ACC112 (cell line): ENCODE results near the gene MIER1.

ENCODE experiments used
- H2AFZ ChIP-seq: fragments of 200-600 bp; sonication (generic); one replicate; pipeline ENCODE4 v1.6.0; 2017; ENCODE audit warnings: antibody characterized with exemption, low read length; ENCODE audit not compliant: unreplicated experiment
- H3K27ac ChIP-seq: fragments of 200-600 bp; sonication (generic); 2 replicates; pipeline ENCODE4 v1.5.1; 2014; ENCODE audit warnings: low read depth, mild to moderate bottlenecking, antibody characterized with exemption, low read length, moderate library complexity
- H3K27me3 ChIP-seq: fragments of 200-600 bp; sonication (generic); 2 replicates; pipeline ENCODE4 v1.6.1; 2014; ENCODE audit warnings: mild to moderate bottlenecking, antibody characterized with exemption, low read length, moderate library complexity, mixed read lengths; ENCODE audit not compliant: insufficient read depth
- H3K36me3 ChIP-seq: fragments of 200-600 bp; sonication (generic); 2 replicates; pipeline ENCODE4 v1.6.1; 2016; ENCODE audit warnings: mild to moderate bottlenecking, antibody characterized with exemption, low read length, moderate library complexity, mixed read lengths; ENCODE audit not compliant: insufficient read depth
- H3K4me1 ChIP-seq: fragments of 200-600 bp; sonication (generic); one replicate; pipeline ENCODE4 v1.6.1; 2016; ENCODE audit warnings: low read length, mixed read lengths; ENCODE audit not compliant: insufficient read depth, unreplicated experiment, control insufficient read depth
- H3K4me3 ChIP-seq: fragments of 200-600 bp; sonication (generic); 2 replicates; pipeline ENCODE4 v1.5.1; 2014; ENCODE audit warnings: mild to moderate bottlenecking, low read depth, low read length
- H3K79me2 ChIP-seq: fragments of 200-600 bp; sonication (generic); one replicate; pipeline ENCODE4 v1.6.0; 2016; ENCODE audit warnings: low read length; ENCODE audit not compliant: control insufficient read depth, unreplicated experiment, insufficient read depth

MIER1 gene

DNA sequence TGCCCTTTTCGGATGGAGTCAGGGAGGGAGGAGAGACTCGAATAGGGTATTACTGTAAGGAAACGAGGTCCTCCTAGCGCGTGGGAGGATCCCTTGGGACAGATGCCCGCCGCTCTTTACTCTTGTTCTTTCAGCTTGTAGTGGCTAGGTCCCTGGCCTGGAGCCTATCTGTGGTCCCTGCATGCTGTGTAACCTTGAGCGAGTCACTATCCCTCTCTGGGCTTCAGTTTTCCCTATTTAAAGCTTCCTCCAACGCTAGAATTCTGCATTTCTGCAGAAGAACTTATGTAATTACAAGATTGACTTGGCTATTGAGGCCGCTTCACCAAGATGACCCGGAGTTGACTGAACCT is 744 bp downstream of the MIER1 start:
- H2AFZ ChIP-seq: peak overlapping the region; percentile 87
- H3K27me3 ChIP-seq: no peaks in the 10 kb centered on the region
- H3K36me3 ChIP-seq: no peaks in the 10 kb centered on the region; the same call in 1 of the 2 replicates
- peaks cover 43% of the 10 kb centered on the region for H3K4me1 ChIP-seq
- H3K27ac ChIP-seq: peak overlapping the region; percentile 87
- H3K4me3 ChIP-seq: peak overlapping the region; percentile 97
- peaks cover 66% of the 10 kb centered on the region for H3K79me2 ChIP-seq

DNA sequence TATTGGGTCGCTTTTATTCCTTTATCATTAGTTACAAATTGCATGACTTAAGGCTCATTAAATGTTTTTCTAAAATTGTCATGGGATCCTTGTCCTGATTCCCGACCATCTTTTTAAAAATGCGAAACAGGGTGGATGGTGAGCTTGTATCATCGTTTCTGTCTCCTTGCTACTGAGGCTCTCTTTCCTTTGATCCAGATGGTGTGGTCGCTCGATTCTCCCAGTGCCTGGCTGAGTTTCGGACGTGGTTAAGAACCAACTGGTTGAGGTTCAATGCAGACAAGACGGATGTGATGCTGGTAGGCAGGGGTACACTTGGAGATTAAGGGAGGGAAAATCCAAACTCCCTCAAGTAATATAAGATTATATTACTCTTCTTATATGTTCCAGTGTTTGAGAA is 1.2 kb downstream of the MIER1 start:
- H3K4me1 ChIP-seq: peaks cover 43% of the 10 kb centered on the region
- H3K36me3 ChIP-seq: no peaks in the 10 kb centered on the region; the same call in 1 of the 2 replicates
- H3K27me3 ChIP-seq: no peaks in the 10 kb centered on the region
- H2AFZ ChIP-seq: peak overlapping the region; percentile 87
- H3K4me3 ChIP-seq: peak overlapping the region; percentile 97
- peak overlapping the region; percentile 87 for H3K27ac ChIP-seq
- peaks cover 66% of the 10 kb centered on the region for H3K79me2 ChIP-seq

DNA sequence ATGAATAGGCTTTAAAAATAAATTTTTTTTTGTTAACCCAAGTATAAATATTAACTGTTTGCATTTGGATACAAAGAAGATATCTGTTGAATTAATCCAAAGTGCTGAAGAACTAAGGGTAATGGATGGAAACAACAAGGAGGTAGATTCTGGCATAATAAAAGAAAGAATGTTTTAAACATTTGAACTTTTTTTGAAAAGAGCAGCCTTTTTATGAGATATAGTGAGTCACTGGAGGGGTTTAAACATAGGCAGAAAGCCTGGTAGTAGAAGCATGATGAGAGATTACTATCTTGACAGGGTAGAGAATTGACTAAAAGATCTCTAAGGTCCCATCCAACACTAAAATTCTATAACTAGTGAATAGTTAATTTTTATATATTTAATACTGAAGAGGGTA is 2.7 kb downstream of the MIER1 start:
- peaks cover 44% of the 10 kb centered on the region for H3K4me1 ChIP-seq
- H3K79me2 ChIP-seq: peaks cover 71% of the 10 kb centered on the region
- peak overlapping the region; percentile 27 for H3K27ac ChIP-seq
- H2AFZ ChIP-seq: no peak overlapping the region
- H3K27me3 ChIP-seq: no peaks in the 10 kb centered on the region
- peak overlapping the region; percentile 97 for H3K4me3 ChIP-seq
- no peaks in the 10 kb centered on the region for H3K36me3 ChIP-seq

DNA sequence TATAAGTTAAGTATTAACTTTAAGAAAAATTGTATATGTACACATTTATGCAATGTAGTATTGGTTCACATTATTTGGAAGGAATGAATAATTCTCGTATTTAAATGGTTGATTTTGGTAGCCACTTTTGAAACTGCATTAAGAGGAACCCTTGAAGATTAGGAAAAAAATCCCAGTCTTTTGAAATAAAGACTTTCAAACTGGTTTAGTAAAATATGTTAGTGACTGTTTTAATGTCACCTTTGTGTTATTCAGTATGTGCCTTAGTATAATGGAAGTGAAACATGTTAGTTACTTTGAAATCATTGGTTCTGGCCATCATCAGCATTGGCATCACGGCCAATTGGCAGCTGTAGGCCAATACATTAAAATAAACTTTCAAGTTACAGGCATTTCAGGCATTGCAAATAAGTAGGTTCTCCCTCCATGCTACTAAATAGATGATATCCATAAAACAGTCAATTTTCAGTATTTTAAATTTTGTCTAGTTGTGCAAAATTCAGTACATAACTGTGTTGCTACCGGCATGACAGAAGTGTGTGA is 4.4 kb downstream of the MIER1 start:
- Histone ChIP-seq H3K4me1 (peaks cover 46% of the 10 kb centered on the region), H2AFZ (peak overlapping the region; percentile 61), H3K4me3 (peak overlapping the region; percentile 80), H3K27ac (peak overlapping the region; percentile 83), H3K36me3 (no peaks in the 10 kb centered on the region), H3K79me2 (peaks cover 72% of the 10 kb centered on the region), H3K27me3 (no peaks in the 10 kb centered on the region)

DNA sequence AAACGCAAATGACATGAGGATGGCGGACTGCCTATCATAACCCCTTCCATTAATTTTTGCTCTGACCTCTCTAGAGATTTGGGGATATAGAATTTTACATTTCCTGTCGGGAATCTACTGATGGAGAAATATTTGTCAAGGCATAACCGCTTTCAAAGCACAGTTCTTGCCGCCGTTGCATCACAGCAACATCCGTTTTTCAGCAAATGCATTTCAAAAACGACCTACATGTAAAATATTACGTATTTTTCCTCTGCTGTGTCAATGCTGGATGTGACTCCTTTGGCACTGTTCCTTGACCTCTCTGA is 4.9 kb downstream of the MIER1 start:
- Histone ChIP-seq H3K36me3 (no peaks in the 10 kb centered on the region), H3K27me3 (no peaks in the 10 kb centered on the region), H3K4me1 (peaks cover 49% of the 10 kb centered on the region), H3K27ac (peak overlapping the region; percentile 83), H2AFZ (peak overlapping the region; percentile 61), H3K79me2 (peaks cover 74% of the 10 kb centered on the region), H3K4me3 (peak overlapping the region; percentile 80)

DNA sequence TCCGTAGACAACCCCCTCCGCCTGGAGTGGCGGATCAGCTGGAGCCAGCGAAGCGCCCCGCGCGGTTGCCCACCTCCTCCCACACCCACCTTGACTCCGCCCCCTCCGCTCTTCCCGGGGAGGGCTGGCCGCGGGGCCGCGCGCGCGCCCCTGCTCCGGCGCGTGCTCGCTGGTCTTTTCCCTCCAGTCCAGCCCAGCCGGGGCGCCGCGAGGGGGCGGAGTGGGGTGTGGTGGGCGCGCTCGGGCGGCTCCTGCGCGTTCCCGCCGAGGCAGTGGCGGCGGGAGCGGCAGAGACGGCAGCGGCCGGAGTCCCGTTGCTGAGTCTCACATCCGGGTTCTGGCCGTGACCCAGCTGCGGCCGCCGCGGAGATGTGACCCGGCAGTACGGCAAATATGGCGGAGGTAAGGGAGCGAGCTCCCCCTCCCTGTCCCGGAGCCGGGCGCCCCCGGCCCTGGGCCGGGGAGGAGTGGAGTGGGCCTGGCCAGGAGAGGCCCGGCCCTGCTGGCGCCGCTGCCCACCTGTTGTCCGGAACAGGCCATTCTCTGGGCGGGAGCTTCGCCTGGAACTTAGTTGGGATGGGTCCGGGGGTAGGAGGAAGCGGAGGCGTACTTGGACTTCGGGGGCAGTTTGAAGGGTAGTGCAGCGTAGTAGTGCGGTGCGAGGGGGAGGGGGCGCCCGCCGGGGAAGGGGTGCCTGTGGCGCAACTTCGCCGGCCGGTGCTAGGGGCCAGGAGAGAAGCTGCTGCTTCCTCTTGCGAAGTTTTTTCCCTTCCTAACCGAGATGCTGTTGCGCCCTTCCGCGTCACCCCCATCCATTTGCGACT is 5.4 kb downstream of the MIER1 start:
- H3K27me3 ChIP-seq: no peaks in the 10 kb centered on the region
- peaks cover 79% of the 10 kb centered on the region for H3K79me2 ChIP-seq
- peak overlapping the region; percentile 83 for H3K27ac ChIP-seq
- peak overlapping the region; percentile 61 for H2AFZ ChIP-seq
- peaks cover 55% of the 10 kb centered on the region for H3K4me1 ChIP-seq
- no peaks in the 10 kb centered on the region for H3K36me3 ChIP-seq
- H3K4me3 ChIP-seq: peak overlapping the region; percentile 80

DNA sequence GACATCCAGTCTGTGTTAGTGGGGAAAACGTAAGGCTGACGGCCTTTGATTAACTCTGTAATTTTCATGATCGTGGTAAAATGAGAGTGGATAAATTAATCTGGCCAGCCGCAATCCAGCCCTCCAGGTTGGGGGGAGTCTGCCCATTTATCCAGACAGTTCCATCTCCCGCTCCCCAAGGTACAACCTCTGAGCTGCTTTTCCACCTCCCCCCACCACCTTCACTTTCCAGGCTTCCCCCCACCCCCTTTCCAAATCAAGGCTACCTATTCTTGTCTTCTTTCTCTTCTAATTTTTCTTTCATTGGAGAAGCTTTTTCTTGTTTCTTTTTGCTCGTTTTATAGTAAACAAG is 6.0 kb downstream of the MIER1 start:
- Histone ChIP-seq H3K27me3 (no peaks in the 10 kb centered on the region), H2AFZ (peak overlapping the region; percentile 46), H3K4me3 (peak overlapping the region; percentile 80), H3K79me2 (peaks cover 84% of the 10 kb centered on the region), H3K27ac (peak overlapping the region; percentile 83), H3K4me1 (peaks cover 60% of the 10 kb centered on the region), H3K36me3 (no peaks in the 10 kb centered on the region)

DNA sequence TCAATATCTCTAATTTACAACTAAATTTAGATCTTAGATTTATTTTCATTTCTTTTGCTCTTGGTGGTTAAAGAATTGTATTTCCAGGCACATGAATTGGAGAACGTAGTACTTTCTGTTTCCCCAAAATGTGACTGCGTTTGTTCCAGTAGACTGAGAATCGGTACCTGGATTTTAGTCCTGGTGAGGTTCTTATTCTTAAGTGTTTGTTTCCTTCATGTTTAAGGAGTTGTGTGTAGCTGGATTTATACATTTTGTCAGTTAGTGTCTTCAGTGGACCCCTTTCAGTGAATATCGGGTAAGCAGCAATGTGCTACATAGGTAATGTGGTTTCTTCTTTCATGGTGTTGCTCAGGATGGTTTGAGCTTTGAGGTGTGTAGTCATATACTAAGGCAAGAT is 6.8 kb downstream of the MIER1 start:
- Histone ChIP-seq H2AFZ (no peak overlapping the region), H3K27ac (peak overlapping the region; percentile 83), H3K4me3 (peak overlapping the region; percentile 80), H3K79me2 (peaks cover 83% of the 10 kb centered on the region), H3K36me3 (no peaks in the 10 kb centered on the region), H3K4me1 (peaks cover 55% of the 10 kb centered on the region), H3K27me3 (no peaks in the 10 kb centered on the region)

DNA sequence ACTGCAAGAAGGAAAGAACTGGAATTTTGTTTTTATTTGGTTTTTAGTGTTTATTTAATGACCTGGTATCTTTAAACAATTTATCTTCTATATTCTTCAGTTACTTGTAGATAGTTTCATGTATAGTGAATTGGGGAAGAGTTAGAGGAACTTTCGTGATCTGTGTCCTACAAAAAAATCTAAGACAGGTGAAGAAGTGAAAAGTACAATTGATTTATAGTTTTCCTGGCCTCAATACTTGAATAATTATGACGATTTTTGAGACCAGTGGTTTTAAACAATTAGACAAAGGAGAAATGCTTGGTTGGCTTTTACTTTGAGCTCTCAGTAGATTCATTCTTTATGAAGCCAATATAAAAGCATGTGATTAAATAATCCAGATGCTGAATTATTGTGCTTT is 7.5 kb downstream of the MIER1 start:
- peak overlapping the region; percentile 83 for H3K27ac ChIP-seq
- peaks cover 85% of the 10 kb centered on the region for H3K79me2 ChIP-seq
- H2AFZ ChIP-seq: no peak overlapping the region
- H3K4me3 ChIP-seq: peak overlapping the region; percentile 80
- no peaks in the 10 kb centered on the region for H3K36me3 ChIP-seq
- no peaks in the 10 kb centered on the region for H3K27me3 ChIP-seq
- peaks cover 53% of the 10 kb centered on the region for H3K4me1 ChIP-seq

DNA sequence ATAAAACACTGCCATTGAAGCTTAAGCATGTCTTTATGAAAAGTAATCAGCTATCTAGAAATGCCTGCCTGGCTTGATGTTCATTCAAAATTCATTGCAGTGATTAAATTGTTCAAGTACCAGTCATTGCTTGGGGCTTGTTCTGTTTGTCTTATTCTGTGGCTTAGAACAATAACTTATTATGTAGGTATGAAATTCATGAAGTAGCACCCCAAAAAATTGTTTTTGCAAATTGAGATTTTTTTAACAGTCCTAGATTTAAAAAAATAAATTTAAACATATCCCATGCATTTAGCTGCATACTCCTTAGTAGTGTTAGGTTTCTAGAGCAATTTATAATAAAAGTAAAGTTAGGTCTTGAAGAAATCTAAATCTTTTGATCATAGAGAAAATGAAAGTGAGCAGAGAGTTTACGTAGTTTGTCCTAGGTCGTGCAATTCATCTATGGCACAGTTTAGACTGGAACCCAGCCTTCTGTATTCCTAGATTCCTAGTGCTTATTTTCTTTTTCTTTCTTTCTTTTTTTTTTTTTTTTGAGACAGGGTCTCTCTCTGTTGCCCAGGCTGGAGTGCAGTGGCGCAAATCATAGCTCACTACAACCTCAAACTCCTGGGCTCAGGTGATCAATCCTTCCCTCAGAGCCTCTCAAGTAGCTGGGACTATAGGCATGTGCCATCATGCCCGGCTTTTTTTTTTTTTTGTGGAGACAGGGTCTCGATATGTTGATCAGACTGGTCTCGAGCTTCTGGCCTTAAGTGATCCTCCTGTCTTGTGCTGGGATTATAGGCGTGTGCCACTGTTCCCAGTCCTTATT is 9.3 kb downstream of the MIER1 start:
- Histone ChIP-seq H3K27me3 (no peaks in the 10 kb centered on the region), H3K79me2 (peaks cover 89% of the 10 kb centered on the region), H3K4me1 (peaks cover 55% of the 10 kb centered on the region), H3K36me3 (no peaks in the 10 kb centered on the region), H3K4me3 (peak overlapping the region; percentile 80), H3K27ac (peak overlapping the region; percentile 83), H2AFZ (no peak overlapping the region)
